Neural cell (in vitro differentiated cells): ENCODE results near the gene PRTG. TPM values are rescaled to one million over a fixed set of nuclear protein-coding genes. Genes with fewer than 3 reads are reported as not detected.

ENCODE experiments used
- H2AFZ ChIP-seq: fragments of 200-600, 300-800 bp; sonication (generic), shearing (Covaris generic); 2 replicates; pipeline ENCODE4 v1.6.0; 2014; ENCODE audit warnings: low read depth, mild to moderate bottlenecking, antibody characterized with exemption, low read length, moderate library complexity
- H3F3A ChIP-seq: fragments of 200-600 bp; shearing (Covaris generic); 2 replicates; pipeline ENCODE4 v1.6.1; 2016; ENCODE audit warnings: mild to moderate bottlenecking, moderate library complexity, mixed read lengths, antibody characterized with exemption, low read length; ENCODE audit not compliant: insufficient read depth, poor library complexity, severe bottlenecking
- H3K27ac ChIP-seq: fragments of 200-600, 300-800 bp; sonication (generic), shearing (Covaris generic); 2 replicates; pipeline ENCODE4 v1.5.1; 2014; ENCODE audit warnings: mild to moderate bottlenecking, low read length, moderate library complexity
- H3K27me3 ChIP-seq: fragments of 300-800, 200-600 bp; sonication (generic), shearing (Covaris generic); 2 replicates; pipeline ENCODE4 v1.6.0; 2014; ENCODE audit warnings: mild to moderate bottlenecking, low read depth, low read length, moderate library complexity; ENCODE audit not compliant: insufficient read depth
- H3K36me3 ChIP-seq: fragments of 300-800, 200-600 bp; sonication (generic), shearing (Covaris generic); 2 replicates; pipeline ENCODE4 v1.5.1; 2014; ENCODE audit warnings: mild to moderate bottlenecking, antibody characterized with exemption, low read length, moderate library complexity; ENCODE audit not compliant: insufficient read depth
- H3K4me2 ChIP-seq: fragments of 300-800, 200-600 bp; sonication (generic), shearing (Covaris generic); 2 replicates; pipeline ENCODE4 v1.6.0; 2014; ENCODE audit warnings: mild to moderate bottlenecking, low read length
- H3K4me3 ChIP-seq: fragments of 300-800, 200-600 bp; sonication (generic), shearing (Covaris generic); 2 replicates; pipeline ENCODE4 v1.5.1; 2014; ENCODE audit warnings: mild to moderate bottlenecking, low read length, moderate library complexity
- H3K79me2 ChIP-seq: fragments of 200-600 bp; shearing (Covaris generic); replicated peaks from 2 replicates; pipeline ENCODE4 v1.6.0; 2014; ENCODE audit warnings: mild to moderate bottlenecking, low read length, moderate library complexity; ENCODE audit not compliant: insufficient read depth
- H3K9ac ChIP-seq: fragments of 300-800, 200-600 bp; sonication (generic), shearing (Covaris generic); 2 replicates; pipeline ENCODE4 v1.6.1; 2016; ENCODE audit warnings: mild to moderate bottlenecking, low read length, mixed read lengths
- H3K9me2 ChIP-seq: fragments of 200-600 bp; shearing (Covaris generic); 2 replicates; pipeline ENCODE4 v1.6.1; 2016; ENCODE audit warnings: mild to moderate bottlenecking, low read length, mixed read lengths; ENCODE audit not compliant: insufficient read depth
- H3K9me3 ChIP-seq: fragments of 200-600, 300-800 bp; sonication (generic), shearing (Covaris generic); 2 replicates; pipeline ENCODE4 v1.6.1; 2016; ENCODE audit warnings: mild to moderate bottlenecking, mixed run types, low read length, moderate library complexity, mixed read lengths
- H4K20me1 ChIP-seq: fragments of 200-600 bp; shearing (Covaris generic); 2 replicates; pipeline ENCODE4 v1.6.1; 2016; ENCODE audit warnings: mild to moderate bottlenecking, mixed run types; ENCODE audit not compliant: insufficient read depth
- CTCF ChIP-seq: fragments of 450-650 bp; IDR thresholded peaks from 2 replicates; pipeline ENCODE4 v1.5.1; 2014; ENCODE audit warnings: antibody characterized with exemption, mild to moderate bottlenecking, moderate library complexity; ENCODE audit not compliant: poor library complexity, severe bottlenecking
- EP300 ChIP-seq: fragments of 450-650 bp; conservative IDR thresholded peaks from 2 replicates; pipeline ENCODE4 v1.6.1; 2014; ENCODE audit warnings: antibody characterized with exemption, mild to moderate bottlenecking, moderate library complexity; ENCODE audit not compliant: poor library complexity, severe bottlenecking
- EZH2 ChIP-seq: fragments of 200-600, 300-800 bp; shearing (Covaris generic), sonication (generic); IDR thresholded peaks from 2 replicates; pipeline ENCODE4 v1.6.1; 2014; ENCODE audit warnings: antibody characterized with exemption, low read length, borderline replicate concordance, mild to moderate bottlenecking; ENCODE audit not compliant: insufficient read depth, poor library complexity, severe bottlenecking
- MXI1 ChIP-seq: fragments of 450-650 bp; conservative IDR thresholded peaks from 2 replicates; pipeline ENCODE4 v1.6.1; 2014; ENCODE audit warnings: antibody characterized with exemption, mild to moderate bottlenecking; ENCODE audit not compliant: poor library complexity, severe bottlenecking
- POLR2AphosphoS5 ChIP-seq: IDR thresholded peaks from 2 replicates; pipeline ENCODE4 v1.6.1; 2012
- RAD21 ChIP-seq: fragments of 450-650 bp; conservative IDR thresholded peaks from 2 replicates; pipeline ENCODE4 v1.6.1; 2014; ENCODE audit warnings: antibody characterized with exemption, mild to moderate bottlenecking, moderate library complexity
- REST ChIP-seq: IDR thresholded peaks from 2 replicates; pipeline ENCODE4 v1.6.1; 2012; ENCODE audit warnings: borderline replicate concordance
- SMC3 ChIP-seq: fragments of 450-650 bp; conservative IDR thresholded peaks from 2 replicates; pipeline ENCODE4 v1.6.1; 2014; ENCODE audit warnings: antibody characterized with exemption, mild to moderate bottlenecking, moderate library complexity; ENCODE audit not compliant: poor library complexity
- TAF1 ChIP-seq: IDR thresholded peaks from 2 replicates; pipeline ENCODE4 v1.6.1; 2012; ENCODE audit warnings: low read depth
- polyA plus RNA-seq: library from polyadenylated mRNA; depleted of rRNA; stranded (reverse); fragments of >200 nt; gene quantifications from 2 replicates; pipeline ENCODE4 v1.2.3, GENCODE V29; 2014

The PRTG gene
- polyA plus RNA-seq, 1 donor from 2014 or later: 3.8 TPM

GRCh38 chr15:55660153-55660552 is 82.8 kb downstream of the PRTG start:
- Histone ChIP-seq H3K9me2 (no peaks in the 10 kb centered on the region), H4K20me1 (no peaks in the 10 kb centered on the region), H3K27ac (no peak overlapping the region), H3K4me3 (no peak overlapping the region), H3K27me3 (no peaks in the 10 kb centered on the region), H3F3A (no peaks in the 10 kb centered on the region), H3K36me3 (no peaks in the 10 kb centered on the region), H3K9ac (no peak overlapping the region), H3K9me3 (no peaks in the 10 kb centered on the region), H3K79me2 (no peaks in the 10 kb centered on the region), H2AFZ (no peak overlapping the region), H3K4me2 (no peak overlapping the region)
- TF ChIP-seq CTCF (no peak), SMC3 (no peak), MXI1 (no peak), TAF1 (no peak), EP300 (no peak), REST (no peak), POLR2AphosphoS5 (no peak), EZH2 (no peak), RAD21 (no peak)

- no peaks in the 10 kb centered on the region for H3K36me3 ChIP-seq
- H3K79me2 ChIP-seq: no peaks in the 10 kb centered on the region
- H3K9me2 ChIP-seq: no peaks in the 10 kb centered on the region
- no peak overlapping the region for H3K4me2 ChIP-seq
- no peak overlapping the region for H3K9ac ChIP-seq
- H3K27ac ChIP-seq: no peak overlapping the region
- H3K9me3 ChIP-seq: no peaks in the 10 kb centered on the region
- no peaks in the 10 kb centered on the region for H4K20me1 ChIP-seq
- no peak overlapping the region for H3K4me3 ChIP-seq
- no peaks in the 10 kb centered on the region for H3F3A ChIP-seq
- H2AFZ ChIP-seq: no peak overlapping the region
- no peaks in the 10 kb centered on the region for H3K27me3 ChIP-seq
- TF ChIP-seq EP300: no peak
- no peak for TF ChIP-seq POLR2AphosphoS5
- TF ChIP-seq TAF1: no peak
Observed at GRCh38 chr15:55659481-55659880, 83.5 kb downstream of the PRTG start.

GRCh38 chr15:55658886-55659285 is 84.1 kb downstream of the PRTG start:
- H3K36me3 ChIP-seq: no peaks in the 10 kb centered on the region
- no peak overlapping the region for H3K4me2 ChIP-seq
- H3K9ac ChIP-seq: no peak overlapping the region
- TF ChIP-seq EP300: no peak
- no peak for TF ChIP-seq SMC3
- no peak for TF ChIP-seq CTCF
- TF ChIP-seq TAF1: no peak
- no peak for TF ChIP-seq RAD21
- no peak for TF ChIP-seq MXI1
- no peak for TF ChIP-seq REST
- no peak overlapping the region for H2AFZ ChIP-seq
- no peaks in the 10 kb centered on the region for H3K79me2 ChIP-seq
- H4K20me1 ChIP-seq: no peaks in the 10 kb centered on the region
- H3K9me2 ChIP-seq: no peaks in the 10 kb centered on the region
- H3K4me3 ChIP-seq: no peak overlapping the region
- H3K9me3 ChIP-seq: no peaks in the 10 kb centered on the region
- no peaks in the 10 kb centered on the region for H3K27me3 ChIP-seq
- no peaks in the 10 kb centered on the region for H3F3A ChIP-seq
- H3K27ac ChIP-seq: no peak overlapping the region
